ENCODE results near the gene ZNF439. TPM values are rescaled to one million over a fixed set of nuclear protein-coding genes. Genes with fewer than 3 reads are reported as not detected.

The ZNF439 gene
- total and polyA plus RNA-seq, 2 of the 13 experiments (the other 11 are each of a cell fraction or from before 2014, with no cell fraction given), result 2.9 to 4.9 TPM

DNA sequence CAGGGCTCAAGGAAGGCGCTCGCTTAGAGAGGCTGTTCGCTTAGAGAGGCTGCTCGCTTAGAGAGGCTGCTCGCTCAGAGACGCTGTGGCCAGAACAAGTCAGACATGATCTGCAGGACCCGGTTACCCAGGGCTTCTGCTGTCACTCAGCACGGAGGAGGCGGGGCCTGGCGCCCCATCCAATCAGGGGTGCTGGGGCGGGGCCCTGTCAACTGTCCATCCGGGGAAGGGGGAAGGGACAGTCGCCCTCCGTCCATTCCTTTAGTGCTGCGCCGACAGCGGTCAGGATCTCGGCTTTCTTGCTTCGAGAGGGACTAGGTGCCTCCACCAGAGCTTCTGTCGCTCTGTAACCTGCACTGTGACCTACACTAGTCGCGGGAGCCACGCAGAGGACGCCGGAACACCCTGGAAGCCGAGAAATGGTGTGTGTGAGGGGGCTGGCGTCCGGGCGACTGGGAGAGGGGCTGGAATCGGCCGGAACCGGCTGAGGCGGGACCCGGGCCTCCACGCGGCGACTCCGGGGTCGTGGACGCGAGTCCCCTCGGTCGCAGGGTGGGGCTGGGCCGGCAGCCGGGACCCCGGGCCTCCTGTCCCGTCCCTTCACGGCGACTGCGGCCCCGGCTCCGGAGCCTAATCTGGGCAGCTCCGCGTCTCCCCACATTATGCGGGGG is 34.4 kb upstream of the ZNF439 start, which contains the start of gene ZNF440 (continued):
- TF ChIP-seq, protein P1, sequence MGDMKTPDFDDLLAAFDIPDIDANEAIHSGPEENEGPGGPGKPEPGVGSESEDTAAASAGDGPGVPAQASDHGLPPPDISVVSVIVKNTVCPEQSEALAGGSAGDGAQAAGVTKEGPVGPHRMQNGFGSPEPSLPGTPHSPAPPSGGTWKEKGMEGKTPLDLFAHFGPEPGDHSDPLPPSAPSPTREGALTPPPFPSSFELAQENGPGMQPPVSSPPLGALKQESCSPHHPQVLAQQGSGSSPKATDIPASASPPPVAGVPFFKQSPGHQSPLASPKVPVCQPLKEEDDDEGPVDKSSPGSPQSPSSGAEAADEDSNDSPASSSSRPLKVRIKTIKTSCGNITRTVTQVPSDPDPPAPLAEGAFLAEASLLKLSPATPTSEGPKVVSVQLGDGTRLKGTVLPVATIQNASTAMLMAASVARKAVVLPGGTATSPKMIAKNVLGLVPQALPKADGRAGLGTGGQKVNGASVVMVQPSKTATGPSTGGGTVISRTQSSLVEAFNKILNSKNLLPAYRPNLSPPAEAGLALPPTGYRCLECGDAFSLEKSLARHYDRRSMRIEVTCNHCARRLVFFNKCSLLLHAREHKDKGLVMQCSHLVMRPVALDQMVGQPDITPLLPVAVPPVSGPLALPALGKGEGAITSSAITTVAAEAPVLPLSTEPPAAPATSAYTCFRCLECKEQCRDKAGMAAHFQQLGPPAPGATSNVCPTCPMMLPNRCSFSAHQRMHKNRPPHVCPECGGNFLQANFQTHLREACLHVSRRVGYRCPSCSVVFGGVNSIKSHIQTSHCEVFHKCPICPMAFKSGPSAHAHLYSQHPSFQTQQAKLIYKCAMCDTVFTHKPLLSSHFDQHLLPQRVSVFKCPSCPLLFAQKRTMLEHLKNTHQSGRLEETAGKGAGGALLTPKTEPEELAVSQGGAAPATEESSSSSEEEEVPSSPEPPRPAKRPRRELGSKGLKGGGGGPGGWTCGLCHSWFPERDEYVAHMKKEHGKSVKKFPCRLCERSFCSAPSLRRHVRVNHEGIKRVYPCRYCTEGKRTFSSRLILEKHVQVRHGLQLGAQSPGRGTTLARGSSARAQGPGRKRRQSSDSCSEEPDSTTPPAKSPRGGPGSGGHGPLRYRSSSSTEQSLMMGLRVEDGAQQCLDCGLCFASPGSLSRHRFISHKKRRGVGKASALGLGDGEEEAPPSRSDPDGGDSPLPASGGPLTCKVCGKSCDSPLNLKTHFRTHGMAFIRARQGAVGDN (CRISPR knock-in tag; IDR thresholded peaks at IDR 0.05), result peak; percentile 81
- TF ChIP-seq ZNF629 (CRISPR knock-in tag; conservative IDR thresholded peaks at IDR 0.05) (no peak), EEA1 (CRISPR knock-in tag; IDR thresholded peaks at IDR 0.05; ENCODE audit: borderline replicate concordance) (no peak), ZBTB3 (CRISPR knock-in tag; IDR thresholded peaks at IDR 0.05; ENCODE audit: borderline replicate concordance, low read depth) (no peak; the same call in 1 of the 2 replicates), ZNF713 (CRISPR knock-in tag; IDR thresholded peaks at IDR 0.05) (no peak), MBNL3 (CRISPR knock-in tag; conservative IDR thresholded peaks at IDR 0.05) (no peak), ZSCAN22 (CRISPR knock-in tag; IDR thresholded peaks at IDR 0.05) (no peak), HIVEP1 (CRISPR knock-in tag; IDR thresholded peaks at IDR 0.05) (peak; percentile 54; the same call in 1 of the 2 replicates), MLLT10 (CRISPR knock-in tag; IDR thresholded peaks at IDR 0.05) (no peak), TCF12 (IDR thresholded peaks at IDR 0.05) (no peak), TCF12 (CRISPR knock-in tag; IDR thresholded peaks at IDR 0.05) (peak; percentile 50; the same call in 1 of the 2 replicates), AHR (CRISPR knock-in tag; IDR thresholded peaks at IDR 0.05) (no peak), HOXA5 (CRISPR knock-in tag; IDR thresholded peaks at IDR 0.05) (no peak), SP2 (CRISPR knock-in tag; IDR thresholded peaks at IDR 0.05) (peak; percentile 76), ZMYM2 (CRISPR knock-in tag; IDR thresholded peaks at IDR 0.05) (no peak), ZFY (CRISPR knock-in tag; IDR thresholded peaks at IDR 0.05) (peak; percentile 81), EHMT2 (IDR thresholded peaks at IDR 0.05; ENCODE audit: borderline replicate concordance, low read depth, low read length) (no peak)
- TF ChIP-seq, protein P2, sequence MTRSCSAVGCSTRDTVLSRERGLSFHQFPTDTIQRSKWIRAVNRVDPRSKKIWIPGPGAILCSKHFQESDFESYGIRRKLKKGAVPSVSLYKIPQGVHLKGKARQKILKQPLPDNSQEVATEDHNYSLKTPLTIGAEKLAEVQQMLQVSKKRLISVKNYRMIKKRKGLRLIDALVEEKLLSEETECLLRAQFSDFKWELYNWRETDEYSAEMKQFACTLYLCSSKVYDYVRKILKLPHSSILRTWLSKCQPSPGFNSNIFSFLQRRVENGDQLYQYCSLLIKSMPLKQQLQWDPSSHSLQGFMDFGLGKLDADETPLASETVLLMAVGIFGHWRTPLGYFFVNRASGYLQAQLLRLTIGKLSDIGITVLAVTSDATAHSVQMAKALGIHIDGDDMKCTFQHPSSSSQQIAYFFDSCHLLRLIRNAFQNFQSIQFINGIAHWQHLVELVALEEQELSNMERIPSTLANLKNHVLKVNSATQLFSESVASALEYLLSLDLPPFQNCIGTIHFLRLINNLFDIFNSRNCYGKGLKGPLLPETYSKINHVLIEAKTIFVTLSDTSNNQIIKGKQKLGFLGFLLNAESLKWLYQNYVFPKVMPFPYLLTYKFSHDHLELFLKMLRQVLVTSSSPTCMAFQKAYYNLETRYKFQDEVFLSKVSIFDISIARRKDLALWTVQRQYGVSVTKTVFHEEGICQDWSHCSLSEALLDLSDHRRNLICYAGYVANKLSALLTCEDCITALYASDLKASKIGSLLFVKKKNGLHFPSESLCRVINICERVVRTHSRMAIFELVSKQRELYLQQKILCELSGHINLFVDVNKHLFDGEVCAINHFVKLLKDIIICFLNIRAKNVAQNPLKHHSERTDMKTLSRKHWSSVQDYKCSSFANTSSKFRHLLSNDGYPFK (CRISPR knock-in tag; IDR thresholded peaks at IDR 0.05; ENCODE audit: borderline replicate concordance), result peak; percentile 68; the same call in 1 of the 2 replicates
- TF ChIP-seq, protein P3, sequence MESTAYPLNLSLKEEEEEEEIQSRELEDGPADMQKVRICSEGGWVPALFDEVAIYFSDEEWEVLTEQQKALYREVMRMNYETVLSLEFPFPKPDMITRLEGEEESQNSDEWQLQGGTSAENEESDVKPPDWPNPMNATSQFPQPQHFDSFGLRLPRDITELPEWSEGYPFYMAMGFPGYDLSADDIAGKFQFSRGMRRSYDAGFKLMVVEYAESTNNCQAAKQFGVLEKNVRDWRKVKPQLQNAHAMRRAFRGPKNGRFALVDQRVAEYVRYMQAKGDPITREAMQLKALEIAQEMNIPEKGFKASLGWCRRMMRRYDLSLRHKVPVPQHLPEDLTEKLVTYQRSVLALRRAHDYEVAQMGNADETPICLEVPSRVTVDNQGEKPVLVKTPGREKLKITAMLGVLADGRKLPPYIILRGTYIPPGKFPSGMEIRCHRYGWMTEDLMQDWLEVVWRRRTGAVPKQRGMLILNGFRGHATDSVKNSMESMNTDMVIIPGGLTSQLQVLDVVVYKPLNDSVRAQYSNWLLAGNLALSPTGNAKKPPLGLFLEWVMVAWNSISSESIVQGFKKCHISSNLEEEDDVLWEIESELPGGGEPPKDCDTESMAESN (CRISPR knock-in tag; conservative IDR thresholded peaks at IDR 0.05), result peak; percentile 83
- TF ChIP-seq, protein P4, sequence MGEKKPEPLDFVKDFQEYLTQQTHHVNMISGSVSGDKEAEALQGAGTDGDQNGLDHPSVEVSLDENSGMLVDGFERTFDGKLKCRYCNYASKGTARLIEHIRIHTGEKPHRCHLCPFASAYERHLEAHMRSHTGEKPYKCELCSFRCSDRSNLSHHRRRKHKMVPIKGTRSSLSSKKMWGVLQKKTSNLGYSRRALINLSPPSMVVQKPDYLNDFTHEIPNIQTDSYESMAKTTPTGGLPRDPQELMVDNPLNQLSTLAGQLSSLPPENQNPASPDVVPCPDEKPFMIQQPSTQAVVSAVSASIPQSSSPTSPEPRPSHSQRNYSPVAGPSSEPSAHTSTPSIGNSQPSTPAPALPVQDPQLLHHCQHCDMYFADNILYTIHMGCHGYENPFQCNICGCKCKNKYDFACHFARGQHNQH (CRISPR knock-in tag; IDR thresholded peaks at IDR 0.05), result peak; percentile 71
